Mesenchymal stem cell (in vitro differentiated cells and primary cell): ENCODE results near the gene P4HB.

Experiments
- DNase-seq: peaks from one replicate; pipeline ENCODE4 v3.0.0-alpha.2; 2013
- H2AFZ ChIP-seq: one replicate; pipeline ENCODE4 v1.6.1; 2013; ENCODE audit warnings: low read depth, mild to moderate bottlenecking, control low read depth, inconsistent platforms, low read length, moderate library complexity
- H2AK5ac ChIP-seq: 2 replicates; pipeline ENCODE4 v1.6.1; 2013; ENCODE audit warnings: low read length, moderate library complexity, mild to moderate bottlenecking, inconsistent platforms; ENCODE audit not compliant: severe bottlenecking
- H2BK120ac ChIP-seq: one replicate; pipeline ENCODE4 v1.6.1; 2013; ENCODE audit warnings: low read depth, mild to moderate bottlenecking, inconsistent platforms, low read length, moderate library complexity
- H2BK12ac ChIP-seq, 2 experiments: one replicate each; pipeline ENCODE4 v1.6.1; 2013; ENCODE audit warnings: inconsistent platforms in 2 of 2, low read length in 2 of 2, mild to moderate bottlenecking in 2 of 2, moderate library complexity in 2 of 2, control low read depth in 1 of 2
- H2BK15ac ChIP-seq: one replicate; pipeline ENCODE4 v1.6.1; 2013; ENCODE audit warnings: mild to moderate bottlenecking, low read depth, inconsistent platforms; ENCODE audit not compliant: poor library complexity, severe bottlenecking
- H2BK5ac ChIP-seq: 2 replicates; pipeline ENCODE4 v1.6.1; 2013; ENCODE audit warnings: low read depth, mild to moderate bottlenecking, low read length, control low read depth, inconsistent platforms; ENCODE audit not compliant: poor library complexity, severe bottlenecking
- H3K14ac ChIP-seq, 2 experiments: one replicate each; pipeline ENCODE4 v1.6.1; 2013; ENCODE audit warnings: inconsistent platforms in 2 of 2, low read length in 2 of 2, control low read depth in 1 of 2, mild to moderate bottlenecking in 1 of 2, moderate library complexity in 1 of 2
- H3K18ac ChIP-seq, 2 experiments: one replicate each; pipeline ENCODE4 v1.6.1; 2013; ENCODE audit warnings: inconsistent platforms in 2 of 2, low read length in 2 of 2, control low read depth in 1 of 2, low read depth in 1 of 2, mild to moderate bottlenecking in 1 of 2
- H3K23ac ChIP-seq, 2 experiments: one replicate each; pipeline ENCODE4 v1.6.1; 2013; ENCODE audit warnings: inconsistent platforms in 2 of 2, low read length in 2 of 2, mild to moderate bottlenecking in 2 of 2, moderate library complexity in 2 of 2, control low read depth in 1 of 2
- H3K27ac ChIP-seq: 2 replicates; pipeline ENCODE4 v1.5.1; 2013; ENCODE audit warnings: mild to moderate bottlenecking, moderate library complexity, low read length, control low read depth, inconsistent platforms; ENCODE audit not compliant: poor library complexity, severe bottlenecking
- H3K27me3 ChIP-seq, 2 experiments: 2 replicates each; pipeline versions ENCODE4 v1.6.1 to v1.7.0; 2013; ENCODE audit warnings: low read length in 2 of 2, mild to moderate bottlenecking in 2 of 2, moderate library complexity in 2 of 2, control low read depth in 1 of 2, inconsistent platforms in 1 of 2; ENCODE audit not compliant: control insufficient read depth in 1 of 2, insufficient read depth in 1 of 2
- H3K36me3 ChIP-seq, 2 experiments: 2 replicates each; pipeline versions ENCODE4 v1.6.1 to v1.7.0; 2013; ENCODE audit warnings: low read length in 2 of 2, control low read depth in 1 of 2, inconsistent platforms in 1 of 2, low read depth in 1 of 2, mild to moderate bottlenecking in 1 of 2; ENCODE audit not compliant: insufficient read depth in 2 of 2, control insufficient read depth in 1 of 2
- H3K4ac ChIP-seq, 2 experiments: one replicate each; pipeline ENCODE4 v1.6.1; 2013; ENCODE audit warnings: inconsistent platforms in 2 of 2, low read length in 2 of 2, mild to moderate bottlenecking in 2 of 2, moderate library complexity in 2 of 2, control low read depth in 1 of 2, low read depth in 1 of 2
- H3K4me1 ChIP-seq: 2 replicates; pipeline ENCODE4 v1.6.1; 2013; ENCODE audit warnings: low read depth, low read length, control low read depth; ENCODE audit not compliant: control insufficient read depth, insufficient read depth
- H3K4me2 ChIP-seq: 2 replicates; pipeline ENCODE4 v1.6.1; 2013; ENCODE audit warnings: low read length, mild to moderate bottlenecking, inconsistent platforms; ENCODE audit not compliant: poor library complexity, severe bottlenecking
- H3K4me3 ChIP-seq, 2 experiments: 2 replicates each; pipeline versions ENCODE4 v1.5.1 to v1.7.0; 2013; ENCODE audit warnings: low read length in 2 of 2, mild to moderate bottlenecking in 2 of 2, control low read depth in 1 of 2, low read depth in 1 of 2; ENCODE audit not compliant: insufficient read depth in 1 of 2
- H3K79me1 ChIP-seq: replicated peaks from 2 replicates; pipeline ENCODE4 v1.6.1; 2013; ENCODE audit warnings: mild to moderate bottlenecking, control low read depth, low read length, inconsistent platforms; ENCODE audit not compliant: poor library complexity, severe bottlenecking
- H3K9ac ChIP-seq: 2 replicates; pipeline ENCODE4 v1.7.0; 2013; ENCODE audit warnings: mild to moderate bottlenecking, low read length, moderate library complexity
- H3K9me3 ChIP-seq: 2 replicates; pipeline ENCODE4 v1.7.0; 2013; ENCODE audit warnings: mild to moderate bottlenecking, low read length; ENCODE audit not compliant: control insufficient read depth
- H4K8ac ChIP-seq: one replicate; pipeline ENCODE4 v1.6.1; 2013; ENCODE audit warnings: inconsistent platforms, mild to moderate bottlenecking, low read length, moderate library complexity
- H4K91ac ChIP-seq: one replicate; pipeline ENCODE4 v1.6.1; 2013; ENCODE audit warnings: mild to moderate bottlenecking, low read length, inconsistent platforms
- WGBS: methylation state at CpG from one replicate; pipeline ENCODE4 v1.1.7; 2013; ENCODE audit warnings: mixed read lengths; 5-methylcytosine and 5-hydroxymethylcytosine counted together

Gene P4HB

DNA sequence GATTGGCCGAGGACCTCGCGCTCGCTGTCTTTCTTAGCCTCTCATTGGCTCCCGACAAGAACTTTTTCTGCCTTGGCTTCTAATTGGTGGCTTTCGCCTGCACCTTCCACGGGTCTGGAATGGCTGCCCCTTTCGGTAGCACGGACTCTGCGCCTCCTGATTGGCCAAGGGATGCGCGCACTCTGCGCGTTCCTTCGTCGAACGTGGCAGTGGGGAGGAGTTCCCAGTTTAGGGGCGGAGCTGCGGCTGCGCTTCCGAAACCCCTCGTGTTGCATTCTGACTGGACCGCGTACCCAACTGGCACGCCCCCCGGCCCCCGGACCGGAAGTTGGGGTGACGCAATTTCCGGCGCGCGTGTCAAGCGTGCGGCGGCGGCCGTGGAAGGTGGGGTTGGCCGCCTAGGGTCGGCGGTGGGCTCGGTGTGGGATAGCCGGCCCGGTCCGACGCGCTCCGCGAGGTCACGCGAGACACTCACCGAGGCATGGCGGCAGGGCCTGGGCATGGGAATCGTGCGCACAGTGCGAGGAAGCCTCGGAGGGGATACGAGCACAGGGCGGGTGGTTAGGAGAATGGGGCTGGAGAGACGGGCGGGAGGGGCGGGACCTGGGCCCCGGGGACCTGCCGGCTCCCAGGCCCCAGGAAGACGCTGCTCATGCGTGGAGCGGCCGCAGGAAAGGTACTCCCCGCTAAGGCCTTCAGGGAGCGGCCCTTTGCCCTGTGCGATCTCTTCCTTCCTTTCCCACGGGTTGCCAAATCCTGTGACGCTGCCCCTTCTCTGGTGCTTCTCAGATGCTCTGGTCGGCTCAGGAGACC, 627 bp upstream of the P4HB start:
- H3K23ac ChIP-seq: peak overlapping the region in 1 of 2 experiments; percentile 94
- peak overlapping the region; percentile 96 to 100 for H3K4ac ChIP-seq
- H2BK12ac ChIP-seq: peak overlapping the region in 1 of 2 experiments; percentile 57
- DNase-seq: peak; percentile 100
- no peaks in the 10 kb centered on the region for H3K27me3 ChIP-seq
- H2BK120ac ChIP-seq: peak overlapping the region; percentile 73
- H4K8ac ChIP-seq: peak overlapping the region; percentile 96
- H3K18ac ChIP-seq: peak overlapping the region; percentile 97 to 100
- peak overlapping the region in 1 of 2 experiments; percentile 100 for H3K14ac ChIP-seq
- H2BK15ac ChIP-seq: no peak overlapping the region
- H2AFZ ChIP-seq: peak overlapping the region; percentile 96
- peaks cover 44% of the 10 kb centered on the region for H3K4me1 ChIP-seq
- H3K36me3 ChIP-seq: peaks cover 40 to 53% of the 10 kb centered on the region in 2 experiments
- peak overlapping the region; percentile 100 for H4K91ac ChIP-seq
- H3K79me1 ChIP-seq: peaks cover 7% of the 10 kb centered on the region
- H2AK5ac ChIP-seq: peak overlapping the region; percentile 94
- no peaks in the 10 kb centered on the region for H3K9me3 ChIP-seq
- peak overlapping the region; percentile 91 to 100 for H3K4me3 ChIP-seq
- H3K4me2 ChIP-seq: peak overlapping the region; percentile 88
- peak overlapping the region; percentile 94 for H2BK5ac ChIP-seq
- WGBS: under 1% methylated on average over 70 of the region's 74 CpGs
- peak overlapping the region; percentile 83 for H3K27ac ChIP-seq
- peak overlapping the region; percentile 94 for H3K9ac ChIP-seq

- H3K27ac ChIP-seq: peak overlapping the region; percentile 68
- no peaks in the 10 kb centered on the region for H3K9me3 ChIP-seq
- H3K4me2 ChIP-seq: peak overlapping the region; percentile 85
- peak overlapping the region; percentile 88 for H4K91ac ChIP-seq
- H2AFZ ChIP-seq: no peak overlapping the region
- H2AK5ac ChIP-seq: peak overlapping the region; percentile 39
- H3K4me3 ChIP-seq: peak overlapping the region; percentile 77 to 93
- peak; percentile 40 for DNase-seq
- H2BK12ac ChIP-seq: peak overlapping the region in 1 of 2 experiments; percentile 58
- WGBS: 66% methylated on average over 23 of the region's 23 CpGs
- H3K27me3 ChIP-seq: no peaks in the 10 kb centered on the region
- H2BK5ac ChIP-seq: peak overlapping the region; percentile 58
- peaks cover 50 to 59% of the 10 kb centered on the region in 2 experiments for H3K36me3 ChIP-seq
- peak overlapping the region; percentile 95 for H2BK120ac ChIP-seq
- H4K8ac ChIP-seq: no peak overlapping the region
- no peak overlapping the region for H2BK15ac ChIP-seq
- H3K79me1 ChIP-seq: peaks cover 5% of the 10 kb centered on the region
- H3K14ac ChIP-seq: peak overlapping the region in 1 of 2 experiments; percentile 93
- peak overlapping the region; percentile 93 for H3K9ac ChIP-seq
- H3K18ac ChIP-seq: peak overlapping the region; percentile 40 to 79
- peak overlapping the region; percentile 24 to 40 for H3K23ac ChIP-seq
- peak overlapping the region; percentile 85 to 90 for H3K4ac ChIP-seq
- H3K4me1 ChIP-seq: peaks cover 35% of the 10 kb centered on the region
Measured at GRCh38 chr17:81858967-81859905, 1.1 kb downstream of the P4HB start.

DNA sequence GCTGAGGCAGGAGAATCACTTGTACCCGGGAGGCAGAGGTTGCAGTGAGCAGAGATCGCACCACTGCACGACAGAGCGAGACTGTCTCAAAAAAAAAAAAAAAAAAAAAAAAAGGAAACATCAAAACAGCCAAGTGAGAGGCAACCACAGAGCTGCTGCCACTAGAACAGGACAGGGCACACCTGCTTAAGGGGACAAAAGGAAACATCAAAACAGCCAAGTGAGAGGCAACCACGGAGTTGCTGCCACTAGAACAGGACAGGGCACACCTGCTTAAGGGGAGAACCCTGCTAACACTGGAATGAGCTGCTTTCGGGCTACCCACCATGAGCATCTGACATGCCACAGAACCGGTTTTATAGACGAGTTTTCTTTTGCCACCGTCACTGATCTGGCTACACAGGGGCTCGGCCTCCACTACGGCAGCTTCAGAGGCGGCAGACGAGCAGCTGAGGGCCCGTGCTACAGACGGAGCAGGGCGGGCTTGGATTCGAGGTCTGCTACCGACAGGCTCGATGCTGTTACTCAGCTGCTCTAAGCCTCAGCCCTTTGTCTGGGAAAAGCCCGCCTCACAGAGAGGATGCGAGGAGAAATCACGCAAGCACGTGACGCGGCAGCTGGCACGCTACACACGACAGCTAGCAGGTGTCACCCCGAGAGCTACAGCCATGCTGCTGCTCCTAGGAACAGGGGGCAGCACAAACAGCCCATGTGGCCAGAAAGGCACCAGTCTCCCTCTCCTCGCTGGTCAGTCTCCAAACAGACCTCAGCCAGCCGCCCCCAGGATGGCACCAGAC, 2.0 kb downstream of the P4HB start:
- H2BK120ac ChIP-seq: no peak overlapping the region
- no peak for DNase-seq
- 92% methylated on average over 27 of the region's 30 CpGs for WGBS
- H3K27ac ChIP-seq: no peak overlapping the region
- H3K4me2 ChIP-seq: peak overlapping the region; percentile 85
- H2BK15ac ChIP-seq: no peak overlapping the region
- H3K79me1 ChIP-seq: peaks cover 6% of the 10 kb centered on the region
- H4K8ac ChIP-seq: peak overlapping the region; percentile 31
- no peak overlapping the region for H4K91ac ChIP-seq
- H3K14ac ChIP-seq: peak overlapping the region in 1 of 2 experiments; percentile 50
- no peak overlapping the region for H3K23ac ChIP-seq
- H3K9ac ChIP-seq: peak overlapping the region; percentile 93
- no peaks in the 10 kb centered on the region for H3K9me3 ChIP-seq
- H3K4me1 ChIP-seq: peaks cover 30% of the 10 kb centered on the region
- H3K27me3 ChIP-seq: no peaks in the 10 kb centered on the region
- peak overlapping the region in 1 of 2 experiments; percentile 93 for H3K4me3 ChIP-seq
- H2AFZ ChIP-seq: no peak overlapping the region
- no peak overlapping the region for H3K4ac ChIP-seq
- H3K36me3 ChIP-seq: peaks cover 53 to 60% of the 10 kb centered on the region in 2 experiments
- H2AK5ac ChIP-seq: no peak overlapping the region
- no peak overlapping the region for H3K18ac ChIP-seq
- no peak overlapping the region for H2BK5ac ChIP-seq
- H2BK12ac ChIP-seq: no peak overlapping the region
